A673 (cell line): ENCODE results near the gene AMIGO1. TPM values are rescaled to one million over a fixed set of nuclear protein-coding genes. Genes with fewer than 3 reads are reported as not detected.

Experiments used
- BruUV-seq: library from RNA; stranded (reverse); fragments of 400-500 nt; replicated peaks from 2 replicates; lab custom pipeline; 2021; lab: Mats Ljungman, UMichigan
- CTCF ChIA-PET: fragments of 300-600 bp; sonication (Branson Sonifier 250); formaldehyde crosslinking; loops from one replicate; lab custom pipeline; 2022; ENCODE audit warnings: antibody characterized with exemption; lab: Charles Lee
- POLR2A ChIA-PET: fragments of 300-600 bp; sonication (Branson Sonifier 250); formaldehyde crosslinking; loops from one replicate; lab custom pipeline; 2022; ENCODE audit warnings: antibody characterized with exemption; ENCODE audit not compliant: low non-redundant PET; lab: Charles Lee
- DNase-seq: peaks from one replicate; pipeline ENCODE4 v3.0.0-alpha.2; 2015; ENCODE audit warnings: low spot score
- H3K27ac ChIP-seq: fragments of 200-600 bp; sonication (generic); 2 replicates; pipeline ENCODE4 v1.5.1; 2016; ENCODE audit warnings: mixed run types, low read depth, mild to moderate bottlenecking, mixed read lengths, antibody characterized with exemption, low read length; ENCODE audit not compliant: poor library complexity, severe bottlenecking
- H3K27me3 ChIP-seq: fragments of 200-600 bp; sonication (generic); replicated peaks from 2 replicates; pipeline ENCODE4 v1.6.1; 2017; ENCODE audit warnings: mixed run types, low read depth, mild to moderate bottlenecking, mixed read lengths, antibody characterized with exemption, low read length; ENCODE audit not compliant: insufficient read depth, poor library complexity
- H3K36me3 ChIP-seq: fragments of 200-600 bp; sonication (generic); 2 replicates; pipeline ENCODE4 v1.6.1; 2016; ENCODE audit warnings: mixed run types, mild to moderate bottlenecking, mixed read lengths, antibody characterized with exemption, low read length; ENCODE audit not compliant: insufficient read depth, poor library complexity, severe bottlenecking
- H3K4me1 ChIP-seq: fragments of 200-600 bp; sonication (generic); 2 replicates; pipeline ENCODE4 v1.6.1; 2017; ENCODE audit warnings: mixed run types, mild to moderate bottlenecking, mixed read lengths, antibody characterized with exemption, low read length; ENCODE audit not compliant: insufficient read depth, poor library complexity, severe bottlenecking
- H3K4me3 ChIP-seq: fragments of 200-600 bp; sonication (generic); 2 replicates; pipeline ENCODE4 v1.5.1; 2016; ENCODE audit warnings: low read depth, mixed run types, mild to moderate bottlenecking, mixed read lengths, low read length; ENCODE audit not compliant: poor library complexity, severe bottlenecking
- H3K9me3 ChIP-seq: fragments of 200-600 bp; sonication (generic); 2 replicates; pipeline ENCODE4 v1.6.1; 2016; ENCODE audit warnings: mixed run types, low read depth, mild to moderate bottlenecking, mixed read lengths, antibody characterized with exemption, low read length; ENCODE audit not compliant: poor library complexity, severe bottlenecking
- EZH2 ChIP-seq: fragments of 200-600 bp; sonication (generic); IDR thresholded peaks from 2 replicates; pipeline ENCODE4 v1.6.1; 2017; ENCODE audit warnings: borderline replicate concordance, low read depth, mild to moderate bottlenecking, mixed read lengths, antibody characterized with exemption, low read length; ENCODE audit not compliant: poor library complexity, severe bottlenecking
- intact Hi-C: fragments of 100-400 bp; cut with micrococcal nuclease; formaldehyde crosslinking; loops from one replicate; pipeline ENCODE4 v1.10.0; 2022; ENCODE audit not compliant: unreplicated experiment
- total RNA-seq: library from RNA; stranded (reverse); gene quantifications from 2 replicates; pipeline ENCODE4 v1.2.3, GENCODE V29; 2021
- TF ChIP-seq, protein P1 (sequence below): fragments of 300-800, 200-600 bp; sonication (generic); conservative IDR thresholded peaks from 2 replicates; pipeline ENCODE4 v1.5.1; 2017; ENCODE audit warnings: low read depth, mild to moderate bottlenecking, antibody characterized with exemption, low read length, moderate library complexity, mixed read lengths

AMIGO1 gene
- total RNA-seq, 1 experiment from 2014 or later, result 1.8 TPM

DNA sequence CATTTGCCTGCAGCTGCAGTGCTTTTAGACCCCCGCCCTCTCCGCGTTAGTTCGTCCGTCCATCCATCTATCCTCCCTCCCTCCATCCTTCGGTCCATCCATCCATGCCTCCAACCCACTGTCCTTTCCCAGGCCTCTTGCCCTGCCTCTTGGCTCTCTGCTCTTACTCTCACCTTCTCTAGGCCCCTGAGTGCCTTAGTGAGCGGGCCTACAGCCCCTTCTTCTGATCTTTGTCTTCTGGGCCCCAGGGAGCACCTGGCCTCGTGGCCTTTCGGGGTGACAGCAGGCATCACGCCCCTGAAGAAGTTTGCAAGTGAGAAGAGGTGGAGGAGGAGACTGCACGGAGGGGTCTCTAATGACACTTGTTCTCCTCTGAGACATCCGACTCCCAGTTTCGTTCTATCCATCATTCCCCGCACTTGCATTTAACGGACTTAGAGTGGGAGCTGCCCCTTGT is 25.0 kb downstream of the AMIGO1 start:
- intact Hi-C loops, result no loop called here
- POLR2A ChIA-PET, result no interaction called here
- Histone ChIP-seq H3K4me1 (peaks cover 8% of the 10 kb centered on the region), H3K27me3 (peaks cover 6% of the 10 kb centered on the region), H3K9me3 (no peaks in the 10 kb centered on the region), H3K27ac (peak overlapping the region; percentile 98), H3K36me3 (peaks cover 19% of the 10 kb centered on the region), H3K4me3 (peak overlapping the region; percentile 64)
- peak; percentile 31 for DNase-seq
- TSS peak; percentile 82 for BruUV-seq
- CTCF ChIA-PET, result interaction anchor here (1.7 kb wide), 1 partner anchor 10 kb away, joined by 5 read pairs; the partner anchor contains the start of gene CYB561D1
- TF ChIP-seq, protein P1, sequence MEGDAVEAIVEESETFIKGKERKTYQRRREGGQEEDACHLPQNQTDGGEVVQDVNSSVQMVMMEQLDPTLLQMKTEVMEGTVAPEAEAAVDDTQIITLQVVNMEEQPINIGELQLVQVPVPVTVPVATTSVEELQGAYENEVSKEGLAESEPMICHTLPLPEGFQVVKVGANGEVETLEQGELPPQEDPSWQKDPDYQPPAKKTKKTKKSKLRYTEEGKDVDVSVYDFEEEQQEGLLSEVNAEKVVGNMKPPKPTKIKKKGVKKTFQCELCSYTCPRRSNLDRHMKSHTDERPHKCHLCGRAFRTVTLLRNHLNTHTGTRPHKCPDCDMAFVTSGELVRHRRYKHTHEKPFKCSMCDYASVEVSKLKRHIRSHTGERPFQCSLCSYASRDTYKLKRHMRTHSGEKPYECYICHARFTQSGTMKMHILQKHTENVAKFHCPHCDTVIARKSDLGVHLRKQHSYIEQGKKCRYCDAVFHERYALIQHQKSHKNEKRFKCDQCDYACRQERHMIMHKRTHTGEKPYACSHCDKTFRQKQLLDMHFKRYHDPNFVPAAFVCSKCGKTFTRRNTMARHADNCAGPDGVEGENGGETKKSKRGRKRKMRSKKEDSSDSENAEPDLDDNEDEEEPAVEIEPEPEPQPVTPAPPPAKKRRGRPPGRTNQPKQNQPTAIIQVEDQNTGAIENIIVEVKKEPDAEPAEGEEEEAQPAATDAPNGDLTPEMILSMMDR, result no peak
- no peak for TF ChIP-seq EZH2

- Histone ChIP-seq H3K27me3 (peaks cover 9% of the 10 kb centered on the region), H3K9me3 (no peaks in the 10 kb centered on the region), H3K27ac (peak within 1 kb of the TSS; percentile 98), H3K4me3 (peak within 1 kb of the TSS; percentile 64), H3K4me1 (peaks cover 8% of the 10 kb centered on the region), H3K36me3 (peaks cover 13% of the 10 kb centered on the region)
- no peak for TF ChIP-seq EZH2
- TF ChIP-seq, protein P1, result no peak
- DNase-seq, result peak; percentile 96
- intact Hi-C loops, result no loop called here
- POLR2A ChIA-PET, result no interaction called here
- BruUV-seq, result no TSS peak
- CTCF ChIA-PET, result interaction anchor here (0.6 kb wide), 1 partner anchor 46 kb away, joined by 5 read pairs; no protein-coding TSS in a partner anchor
Observed at GRCh38 chr1:109483672-109484518, 25.6 kb downstream of the AMIGO1 start, which contains the start of gene ATXN7L2. TSS of gene ATXN7L2 (plus strand) at chr1:109483905. CDS start at chr1:109483954, 49 bp downstream.

DNA sequence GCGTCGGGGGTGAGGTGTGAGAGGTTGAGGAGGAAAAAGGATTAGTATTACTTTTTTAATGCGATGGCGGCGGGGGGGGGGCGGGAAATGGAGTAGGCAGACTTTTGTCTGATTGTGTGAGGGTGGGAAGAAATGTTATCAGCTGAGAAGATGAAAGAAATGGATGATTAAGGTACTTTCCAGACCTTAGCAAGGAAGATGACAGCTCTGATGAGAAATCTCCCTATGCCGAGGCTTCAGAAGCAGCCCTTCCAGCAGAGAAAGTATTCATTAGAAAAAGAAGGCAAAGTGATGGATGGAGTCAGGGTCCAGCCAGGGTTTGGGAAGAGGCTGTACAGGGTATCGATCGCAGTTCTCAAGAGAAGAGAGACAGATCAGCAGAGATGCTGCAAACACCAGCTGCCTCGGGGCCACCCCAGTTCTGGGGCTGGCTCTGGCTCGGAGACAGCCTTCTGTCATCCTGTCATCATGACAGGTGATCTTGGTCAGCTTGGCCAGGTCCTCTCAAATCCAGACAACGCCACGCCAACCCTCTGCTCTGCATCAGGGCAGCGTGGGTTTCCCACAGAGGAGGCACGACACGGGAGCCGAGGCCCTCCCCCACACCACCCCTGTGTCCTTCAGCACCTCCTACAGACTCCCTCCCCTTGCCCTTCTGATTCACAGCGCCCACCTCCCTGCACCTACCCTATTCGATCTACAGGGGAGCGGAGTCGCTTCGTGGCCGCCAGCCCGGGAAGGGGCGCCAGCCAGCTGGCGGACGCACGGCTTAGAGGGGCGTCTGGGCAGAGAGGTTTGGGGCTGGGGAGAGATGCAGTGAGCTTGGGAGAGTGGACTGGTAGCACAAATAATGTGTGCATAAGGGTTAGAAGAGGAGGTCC is 26.5 kb downstream of the AMIGO1 start:
- Histone ChIP-seq H3K9me3 (no peaks in the 10 kb centered on the region), H3K36me3 (peaks cover 8% of the 10 kb centered on the region), H3K4me1 (peaks cover 8% of the 10 kb centered on the region), H3K4me3 (peak overlapping the region; percentile 64), H3K27ac (no peak overlapping the region), H3K27me3 (peaks cover 18% of the 10 kb centered on the region)
- no peak for DNase-seq
- ChIA-PET CTCF (interaction anchor here (0.6 kb wide), 2 partner anchors 47 to 218 kb away, joined by 3 to 5 read pairs; no protein-coding TSS in a partner anchor), POLR2A (no interaction called here)
- no peak for TF ChIP-seq EZH2
- TF ChIP-seq, protein P1, result peak; percentile 35; the same call in 1 of the 2 replicates
- intact Hi-C loops, result no loop called here
- BruUV-seq, result no TSS peak
